Motor neuron (in vitro differentiated cells): ENCODE results near the gene ZNF587. TPM values are rescaled to one million over a fixed set of nuclear protein-coding genes. Genes with fewer than 3 reads are reported as not detected.
"Not testable (repeated sequence)": the region's sequence is repeated elsewhere in the genome, so short reads cannot be mapped to it uniquely, and the experiment has no call there.

Experiments used
- ATAC-seq, 8 experiments: fragments of 200-7000 bp; cut with Tn5 transposase; replicated peaks in 6 of 8; 2 replicates each; pipeline ENCODE4 v1.8.0; 2021; ENCODE audit warnings: mild to moderate bottlenecking in 8 of 8, moderate library complexity in 8 of 8
- H3K27ac ChIP-seq, 2 donors: fragments of 250-450 bp; sonication (Bioruptor Pico); 2 replicates each; pipeline ENCODE4 v1.9.0; 2021; ENCODE audit warnings: antibody characterized with exemption in 2 of 2, mild to moderate bottlenecking in 2 of 2, moderate library complexity in 1 of 2
- H3K4me1 ChIP-seq, 2 donors: fragments of 250-450 bp; sonication (Bioruptor Pico); replicated peaks in 1 of 2; 2 replicates each; pipeline ENCODE4 v1.6.1; 2021; ENCODE audit warnings: antibody characterized with exemption in 2 of 2, mild to moderate bottlenecking in 2 of 2, moderate library complexity in 1 of 2
- H3K4me3 ChIP-seq, 5 donors: fragments of 250-450 bp; sonication (Bioruptor Pico); 2 replicates each; pipeline ENCODE4 v1.9.0; 2021; ENCODE audit warnings: antibody characterized with exemption in 5 of 5, mild to moderate bottlenecking in 5 of 5, moderate library complexity in 4 of 5
- WGBS, 10 experiments: fragments of 450-650 bp; shearing (Covaris generic); methylation state at CpG; one replicate each; pipeline ENCODE4 v1.0.0; 2022; 5-methylcytosine and 5-hydroxymethylcytosine counted together
- in situ Hi-C, 9 experiments: fragments of 400-800 bp; cut with MboI; loops; one replicate each; pipeline ENCODE4 v1.15.0; 2021; ENCODE audit warnings: low sequenced_read_pairs in 9 of 9, low pct_unique_long_range_greater_than_20kb in 2 of 9; ENCODE audit not compliant: unreplicated experiment in 9 of 9
- total RNA-seq, 8 experiments: library from RNA; unstranded; fragments of 300-600 nt; gene quantifications; 2 replicates each; pipeline versions ENCODE4 v1.2.3 to v1.2.4, GENCODE V29; 2022

Gene ZNF587
- total RNA-seq, 8 experiments from 2014 or later: 11.2 to 44.9 (median 25.4) TPM

DNA sequence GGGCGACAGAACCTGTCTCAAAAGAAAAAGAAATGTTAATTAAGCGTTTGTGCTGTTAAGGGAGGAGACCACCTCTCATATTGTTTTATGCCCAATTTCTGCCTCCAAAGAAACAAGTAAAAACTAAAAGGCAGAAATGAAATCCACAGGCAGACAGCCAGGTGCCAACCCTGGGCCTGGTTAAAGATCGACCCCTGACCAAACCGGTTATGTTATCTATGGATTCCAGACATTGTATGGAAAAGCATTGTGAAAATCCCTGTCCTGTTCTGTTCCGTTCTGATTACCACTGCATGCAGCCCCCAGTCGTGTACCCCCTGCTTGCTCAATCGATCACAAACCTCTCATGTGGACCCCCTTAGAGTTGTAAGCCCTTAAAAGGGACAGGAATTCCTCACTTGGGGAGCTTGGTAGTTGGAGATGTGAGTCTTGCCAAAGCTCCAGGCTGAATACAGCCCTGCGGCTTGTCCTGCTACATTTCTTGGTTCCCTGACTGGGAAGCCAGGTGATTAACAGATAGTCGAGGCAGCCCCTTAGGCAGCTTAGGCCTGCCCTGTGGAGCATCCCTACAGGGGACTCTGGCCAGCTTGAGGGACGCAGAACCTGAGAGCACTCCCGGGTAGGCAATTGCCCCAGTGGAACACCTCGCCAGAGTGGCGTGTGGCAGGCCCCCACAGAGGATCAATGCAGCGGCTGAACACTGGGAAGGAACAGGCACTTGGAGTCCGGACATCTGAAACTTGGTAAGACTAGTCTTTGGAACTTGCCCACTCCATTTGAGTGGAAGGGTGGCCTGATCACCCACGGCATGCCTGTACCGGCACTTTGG is 34.2 kb upstream of the ZNF587 start:
- peak overlapping the region; percentile 47 to 71 (median 64) for H3K4me3 ChIP-seq
- H3K27ac ChIP-seq: peak overlapping the region; percentile 49 to 64
- in situ Hi-C loops: no loop called here
- 69 to 100% (median 94%) methylated on average over 1 to 10 of the region's 17 CpGs for WGBS, 10 experiments
- H3K4me1 ChIP-seq: peaks cover 0 to 11% of the 10 kb centered on the region in 2 donors
- ATAC-seq: no peak

DNA sequence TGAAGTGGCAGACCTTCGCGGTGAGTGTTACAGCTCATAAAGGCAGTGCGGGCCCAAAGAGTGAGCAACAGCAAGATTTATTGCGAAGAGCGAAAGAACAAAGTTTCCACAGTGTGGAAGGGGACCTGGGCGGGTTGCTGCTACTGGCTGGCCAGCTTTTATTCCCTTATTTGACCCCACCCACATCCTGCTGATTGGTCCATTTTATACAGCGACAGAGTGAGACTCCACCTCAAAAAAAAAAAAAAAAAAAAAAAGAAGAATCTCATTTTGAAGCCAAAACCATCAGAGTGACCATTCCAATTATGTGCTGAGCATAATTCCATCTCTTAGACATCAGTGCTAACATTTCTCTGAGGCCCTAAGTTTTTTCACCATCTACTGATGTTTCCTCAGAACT is 33.0 kb upstream of the ZNF587 start:
- Histone ChIP-seq H3K4me3 (no peak overlapping the region), H3K27ac (no peak overlapping the region), H3K4me1 (peaks cover 3 to 16% of the 10 kb centered on the region in 2 donors)
- ATAC-seq: no peak
- 67 to 97% (median 75%) methylated on average over 1 to 7 of the region's 7 CpGs; no CpG with 5 or more reads in 3 of the 10 experiments for WGBS, 10 experiments
- in situ Hi-C loops: no loop called here

DNA sequence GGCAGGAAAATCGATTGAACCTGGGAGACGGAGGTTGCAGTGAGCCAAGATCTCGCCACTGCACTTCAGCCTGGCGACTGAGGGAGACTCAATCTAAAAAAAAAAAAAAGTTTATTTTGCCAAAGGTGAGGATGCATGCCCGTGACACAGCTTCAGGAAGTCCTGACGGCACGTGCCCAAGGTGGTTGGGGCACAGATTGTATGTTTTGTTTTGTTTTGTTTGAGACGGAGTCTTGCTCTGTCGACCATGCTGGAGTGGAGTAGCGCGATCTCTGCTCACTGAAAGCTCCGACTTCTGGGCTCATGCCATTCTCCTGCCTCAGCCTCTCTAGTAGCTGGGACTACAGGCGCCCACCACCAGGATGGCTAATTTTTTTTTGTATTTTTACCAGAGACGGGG is 31.7 kb upstream of the ZNF587 start:
- peaks cover 8 to 16% of the 10 kb centered on the region in 2 donors for H3K4me1 ChIP-seq
- ATAC-seq: no peak
- WGBS, 10 experiments: 75 to 100% (median 97%) methylated on average over 2 to 11 of the region's 14 CpGs; no CpG with 5 or more reads in 1 of the 10 experiments
- H3K4me3 ChIP-seq: no peak overlapping the region
- in situ Hi-C loops: no loop called here
- H3K27ac ChIP-seq: no peak overlapping the region

DNA sequence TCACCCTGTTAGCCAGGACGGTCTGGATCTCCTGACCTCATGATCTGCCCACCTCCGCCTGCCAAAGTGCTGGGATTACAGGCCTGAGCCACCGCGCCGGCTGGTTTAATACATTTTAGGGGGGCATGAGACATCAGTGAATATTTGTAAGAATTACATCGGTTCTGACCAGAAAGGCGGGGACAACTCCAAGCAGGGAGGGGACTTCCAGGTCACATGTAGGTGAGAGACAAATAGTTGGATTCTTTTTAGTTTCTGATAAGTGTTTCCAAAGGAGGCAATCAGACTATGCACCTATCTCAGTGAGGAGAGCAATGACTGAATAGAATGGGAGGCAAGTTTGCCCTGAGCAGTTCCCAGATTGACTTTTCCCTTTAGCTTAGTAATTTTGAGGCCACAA is 31.3 kb upstream of the ZNF587 start:
- Histone ChIP-seq H3K4me3 (no peak overlapping the region), H3K27ac (no peak overlapping the region), H3K4me1 (peaks cover 8 to 16% of the 10 kb centered on the region in 2 donors)
- in situ Hi-C loops: no loop called here
- ATAC-seq: no peak
- 88 to 100% (median 95%) methylated on average over 1 to 7 of the region's 7 CpGs; no CpG with 5 or more reads in 3 of the 10 experiments for WGBS, 10 experiments

DNA sequence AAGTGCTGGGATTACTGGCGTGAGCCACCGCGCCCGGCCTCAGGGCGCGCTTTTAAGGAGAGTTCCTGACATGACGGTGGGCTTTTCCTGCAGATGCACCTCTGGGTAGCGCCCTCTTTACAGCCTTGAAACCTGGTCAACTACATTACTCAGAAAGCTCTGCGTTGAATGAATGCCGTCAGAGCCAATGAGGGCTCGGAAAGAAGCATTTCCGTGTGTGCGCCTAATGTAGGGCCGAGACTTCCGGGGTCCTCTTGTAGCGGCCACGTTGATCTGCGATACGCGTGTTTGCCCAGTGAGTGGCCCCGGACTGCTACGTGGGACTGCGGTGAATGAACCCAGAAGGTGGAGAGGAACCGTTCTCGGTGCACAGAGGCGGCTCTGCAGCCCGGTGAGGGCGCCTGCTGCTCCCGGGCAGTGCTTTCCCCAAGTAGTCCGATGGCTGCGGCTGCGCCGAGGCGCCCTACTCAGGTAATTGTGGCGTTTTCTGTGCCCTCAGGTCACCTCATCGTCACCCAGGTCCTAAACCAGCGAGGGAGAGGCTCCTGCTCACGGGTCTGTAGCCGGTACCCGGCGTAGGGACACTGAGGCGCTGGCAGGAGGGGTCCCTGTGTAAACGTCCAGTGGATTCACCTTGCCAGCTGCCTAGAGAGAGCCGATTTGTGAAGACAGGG is 30.0 kb upstream of the ZNF587 start:
- Histone ChIP-seq H3K4me1 (peaks cover 8 to 10% of the 10 kb centered on the region in 2 donors), H3K27ac (peak overlapping the region; percentile 95 to 98), H3K4me3 (peak overlapping the region; percentile 66 to 96 (median 88))
- WGBS, 10 experiments: 0 to 2% (median 0%) methylated on average over 3 to 20 of the region's 44 CpGs; no CpG with 5 or more reads in 3 of the 10 experiments
- peak; percentile 83 to 91 (median 88) for ATAC-seq
- in situ Hi-C loops: no loop called here

DNA sequence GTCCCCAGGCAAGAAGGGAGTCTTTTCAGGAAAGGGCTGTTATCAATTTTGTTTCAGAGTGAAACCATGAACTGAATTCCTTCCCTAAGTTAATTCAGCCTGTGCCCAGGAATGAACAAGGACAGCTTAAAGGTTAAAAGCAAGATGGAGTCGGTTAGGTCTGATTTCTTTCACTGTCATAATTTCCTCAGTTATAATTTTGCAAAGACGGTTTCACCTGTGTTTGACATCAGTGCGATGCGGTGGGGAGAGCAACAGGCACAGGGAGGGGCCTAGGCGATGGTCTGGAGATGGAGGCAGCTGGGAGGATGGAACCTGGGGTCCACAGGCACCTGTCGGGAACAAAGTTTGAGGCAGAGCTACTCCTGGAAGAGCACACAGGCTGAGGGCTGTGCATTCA is 29.1 kb upstream of the ZNF587 start:
- ATAC-seq: no peak
- Histone ChIP-seq H3K27ac (peak overlapping the region; percentile 95 to 98), H3K4me1 (peaks cover 8% of the 10 kb centered on the region in 2 donors), H3K4me3 (peak overlapping the region; percentile 66 to 96 (median 88))
- in situ Hi-C loops: no loop called here
- 64 to 80% (median 73%) methylated on average over 1 to 5 of the region's 6 CpGs; no CpG with 5 or more reads in 3 of the 10 experiments for WGBS, 10 experiments

DNA sequence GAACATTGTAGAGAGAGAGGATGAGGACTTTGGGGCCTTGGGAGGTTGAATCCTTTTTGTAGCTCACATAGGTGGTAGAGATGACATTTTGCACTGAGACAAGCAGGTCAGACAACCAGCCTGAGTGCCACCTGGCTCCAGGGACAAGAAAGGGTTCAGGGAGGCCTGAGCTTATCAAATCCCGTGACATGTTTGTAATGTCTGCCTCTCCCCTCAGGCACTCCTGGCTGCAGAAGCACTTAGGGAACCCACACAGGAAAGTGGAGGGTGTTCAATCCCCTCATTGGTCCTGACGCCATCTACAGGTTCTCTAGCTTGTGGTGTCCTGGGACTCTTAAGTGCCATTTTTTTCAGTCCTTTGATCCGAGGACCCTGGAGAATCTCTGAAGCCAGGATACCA is 28.6 kb upstream of the ZNF587 start:
- in situ Hi-C loops, H3K27ac ChIP-seq, H3K4me1 ChIP-seq, ATAC-seq: not testable (repeated sequence)
- WGBS, 10 experiments: no CpG with 5 or more reads among the region's 3 CpGs
- H3K4me3 ChIP-seq: peak overlapping the region in 3 of 5 donors; percentile 66 to 96 (median 88)

DNA sequence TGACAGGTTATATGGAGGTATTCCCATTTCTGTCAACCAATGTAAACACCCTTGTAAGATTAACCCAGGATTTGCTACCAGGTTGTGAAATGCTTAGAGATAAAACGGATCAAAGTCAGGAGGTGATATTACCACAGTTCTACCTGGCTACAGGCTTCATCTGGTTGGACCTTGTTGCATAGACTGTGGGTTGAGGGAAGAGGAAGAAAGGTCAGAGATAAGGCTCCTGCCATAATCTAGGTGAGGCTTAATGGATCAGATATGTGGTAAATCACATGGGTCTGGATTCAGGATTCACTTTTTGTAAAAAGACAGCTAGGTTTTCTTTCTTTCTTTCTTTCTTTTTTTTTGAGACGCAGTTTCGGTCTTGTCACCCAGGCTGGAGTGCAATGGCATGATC is 28.2 kb upstream of the ZNF587 start:
- in situ Hi-C loops, H3K4me1 ChIP-seq, ATAC-seq, H3K4me3 ChIP-seq, H3K27ac ChIP-seq: not testable (repeated sequence)
- 75 to 100% (median 80%) methylated on average over 1 to 2 of the region's 3 CpGs; no CpG with 5 or more reads in 7 of the 10 experiments for WGBS, 10 experiments

DNA sequence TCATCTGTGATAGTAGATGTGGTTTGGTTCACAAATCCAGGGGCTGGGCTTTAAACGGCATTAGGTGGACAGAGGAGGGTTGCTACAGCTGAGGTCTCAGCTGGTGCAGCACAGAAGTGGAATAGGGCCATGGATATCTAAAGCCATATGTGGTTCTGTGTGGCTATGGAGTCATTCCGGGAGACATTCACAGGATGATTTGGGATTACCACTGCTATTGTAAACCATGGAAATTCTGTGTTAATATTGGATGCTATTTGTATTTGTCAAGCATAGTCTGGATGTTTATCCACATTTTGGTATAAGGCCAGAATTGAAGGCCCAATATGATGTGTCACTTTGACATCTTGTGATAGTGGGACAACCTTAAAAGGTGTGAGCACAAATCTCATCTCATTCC is 26.5 kb upstream of the ZNF587 start:
- in situ Hi-C loops, H3K27ac ChIP-seq, H3K4me1 ChIP-seq, H3K4me3 ChIP-seq, ATAC-seq: not testable (repeated sequence)
- WGBS, 10 experiments: no CpG with 5 or more reads among the region's 2 CpGs

DNA sequence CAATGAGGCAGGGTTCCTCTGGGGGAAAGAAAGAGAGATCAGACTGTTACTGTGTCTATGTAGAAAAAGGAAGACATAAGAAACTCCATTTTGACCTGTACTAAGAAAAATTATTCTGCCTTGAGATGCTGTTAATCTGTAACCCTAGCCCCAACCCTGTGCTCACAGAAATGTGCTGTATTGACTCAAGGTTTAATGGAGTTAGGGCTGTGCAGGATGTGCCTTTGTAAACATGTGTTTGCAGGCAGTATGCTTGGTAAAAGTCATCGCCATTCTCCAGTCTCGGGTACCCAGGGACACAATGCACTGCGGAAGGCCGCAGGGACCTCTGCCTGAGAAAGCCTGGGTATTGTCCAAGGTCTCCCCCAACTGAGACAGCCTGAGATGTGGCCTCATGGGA is 26.1 kb upstream of the ZNF587 start:
- ATAC-seq, in situ Hi-C loops, H3K4me1 ChIP-seq, H3K4me3 ChIP-seq, H3K27ac ChIP-seq: not testable (repeated sequence)
- 60 to 100% methylated on average over 1 to 2 of the region's 4 CpGs; no CpG with 5 or more reads in 8 of the 10 experiments for WGBS, 10 experiments

DNA sequence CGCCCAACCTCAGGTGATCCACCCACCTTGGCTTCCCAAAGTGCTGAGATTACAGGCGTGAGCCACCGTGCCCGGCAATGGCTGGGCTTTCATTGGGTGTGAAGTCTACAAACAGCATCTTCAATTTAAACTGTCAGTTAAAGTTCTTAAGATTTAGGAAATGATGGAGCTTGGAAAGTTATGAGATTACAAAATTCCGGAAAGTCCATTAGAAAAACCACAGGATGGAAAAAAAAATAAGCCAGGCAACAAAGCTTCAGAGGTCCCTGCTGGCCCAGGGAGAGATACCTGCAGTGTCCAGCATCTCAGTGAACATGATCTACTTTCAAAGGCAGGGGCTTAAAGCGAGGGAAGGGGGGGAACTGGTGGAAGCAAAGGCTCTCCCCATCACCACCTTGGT is 24.1 kb upstream of the ZNF587 start:
- no peak for ATAC-seq

DNA sequence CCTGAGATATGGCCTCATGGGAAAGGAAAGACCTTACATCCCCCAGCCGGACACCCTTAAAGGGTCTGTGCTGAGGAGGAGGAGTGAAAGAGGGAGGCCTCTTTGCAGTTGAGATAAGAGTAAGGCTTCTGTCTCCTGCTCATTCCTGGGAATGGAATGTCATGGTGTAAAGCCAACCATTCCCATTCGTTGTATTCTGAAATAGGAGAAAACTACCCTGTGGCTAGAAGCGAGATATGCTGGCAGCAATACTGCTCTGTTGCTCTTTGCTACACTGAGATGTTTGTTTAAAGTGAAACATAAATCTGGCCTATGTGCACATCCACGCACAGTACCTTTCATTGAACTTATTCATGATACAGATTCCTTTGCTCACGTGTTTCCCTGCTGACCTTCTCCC is 20.3 kb upstream of the ZNF587 start:
- peaks cover 6 to 9% of the 10 kb centered on the region in 2 donors for H3K4me1 ChIP-seq
- in situ Hi-C loops: no loop called here
- ATAC-seq: no peak
- no peak overlapping the region for H3K4me3 ChIP-seq
- 60 to 92% (median 82%) methylated on average over 1 to 4 of the region's 5 CpGs; no CpG with 5 or more reads in 4 of the 10 experiments for WGBS, 10 experiments
- H3K27ac ChIP-seq: no peak overlapping the region

More for the DNA sequence above, 24.1 kb upstream of the ZNF587 start:
- in situ Hi-C loops: no loop called here
- 60 to 100% (median 93%) methylated on average over 1 to 6 of the region's 6 CpGs; no CpG with 5 or more reads in 1 of the 10 experiments for WGBS, 10 experiments
- Histone ChIP-seq H3K4me3 (no peak overlapping the region), H3K4me1 (peaks cover 4 to 8% of the 10 kb centered on the region in 2 donors), H3K27ac (no peak overlapping the region)

DNA sequence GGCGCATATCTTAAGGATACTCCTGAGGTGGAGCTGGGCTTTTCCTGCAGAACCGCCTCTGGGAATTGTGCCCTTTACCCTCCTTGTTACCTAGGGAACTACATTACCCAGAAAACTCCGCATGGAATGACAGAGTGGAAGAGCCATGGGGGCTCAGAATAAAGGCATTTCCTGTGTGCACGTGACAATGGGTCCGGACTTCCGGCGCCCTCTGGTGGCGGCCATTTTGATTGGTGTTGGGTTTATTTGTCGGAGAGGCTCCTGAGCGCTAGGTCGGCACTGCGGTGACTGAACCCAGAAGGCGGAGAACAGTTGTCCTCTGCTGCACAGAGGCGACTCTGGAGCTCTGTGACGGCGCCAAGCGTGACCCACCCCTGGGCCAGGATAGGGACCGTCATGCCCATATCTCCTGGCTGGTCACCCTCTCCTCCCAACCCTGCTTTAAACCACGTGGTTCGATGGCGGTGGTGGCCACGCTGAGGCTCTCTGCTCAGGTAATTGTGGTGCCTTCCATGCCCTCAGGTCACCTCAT is 19.5 kb upstream of the ZNF587 start, which contains the start of gene ZNF587B:
ZNF587B (plus strand) TSS at position 229 of the 532 bp plus-strand sequence; CDS start at position 459, 230 bp downstream.
- Histone ChIP-seq H3K27ac (peak within 1 kb of the TSS; percentile 81 to 84), H3K4me1 (peaks cover 6 to 9% of the 10 kb centered on the region in 2 donors), H3K4me3 (peak within 1 kb of the TSS; percentile 38 to 50 (median 43))
- ATAC-seq: peak; percentile 78 to 93 (median 90)
- WGBS, 10 experiments: 0 to 25% (median 7%) methylated on average over 2 to 20 of the region's 22 CpGs; no CpG with 5 or more reads in 4 of the 10 experiments
- in situ Hi-C loops: no loop called here
